Neutrophil (primary cell): Measurements from ENCODE around the gene MAD2L1.
"Not testable (repeated sequence)": the region's sequence is repeated elsewhere in the genome, so short reads cannot be mapped to it uniquely, and the experiment has no call there.

Experiments
- H3K27ac ChIP-seq: fragments of 200-600 bp; sonication (generic); 2 replicates; pipeline ENCODE4 v1.5.1; 2016; ENCODE audit warnings: mild to moderate bottlenecking, moderate library complexity
- H3K27me3 ChIP-seq: fragments of 200-600 bp; sonication (generic); 2 replicates; pipeline ENCODE4 v1.6.0; 2016; ENCODE audit warnings: mild to moderate bottlenecking
- H3K36me3 ChIP-seq: fragments of 200-600 bp; sonication (generic); 2 replicates; pipeline ENCODE4 v1.5.1; 2017
- H3K4me1 ChIP-seq, 2 experiments: fragments of 200-600 bp in 1 of 2; sonication (generic) in 1 of 2; 1 replicate in 1 of 2; 2 replicates in 1 of 2; pipeline versions ENCODE4 v1.5.1 to v1.6.1; 2013 to 2016; ENCODE audit warnings: low read depth in 1 of 2, low read length in 1 of 2, mild to moderate bottlenecking in 1 of 2, moderate library complexity in 1 of 2; ENCODE audit not compliant: control insufficient read depth in 1 of 2, insufficient read depth in 1 of 2
- H3K4me3 ChIP-seq, 2 experiments: fragments of 200-600 bp in 1 of 2; sonication (generic) in 1 of 2; 1 replicate in 1 of 2; 2 replicates in 1 of 2; pipeline ENCODE4 v1.5.1; 2013 to 2016; ENCODE audit warnings: low read depth in 1 of 2, low read length in 1 of 2, mild to moderate bottlenecking in 1 of 2, moderate library complexity in 1 of 2
- H3K9me3 ChIP-seq: fragments of 200-600 bp; sonication (generic); 2 replicates; pipeline ENCODE4 v1.5.1; 2016
- TF ChIP-seq, protein P1 (sequence below): fragments of 200-600 bp; sonication (generic); IDR thresholded peaks from 2 replicates; pipeline ENCODE4 v1.5.1; 2016; ENCODE audit warnings: antibody characterized with exemption

Gene MAD2L1

DNA sequence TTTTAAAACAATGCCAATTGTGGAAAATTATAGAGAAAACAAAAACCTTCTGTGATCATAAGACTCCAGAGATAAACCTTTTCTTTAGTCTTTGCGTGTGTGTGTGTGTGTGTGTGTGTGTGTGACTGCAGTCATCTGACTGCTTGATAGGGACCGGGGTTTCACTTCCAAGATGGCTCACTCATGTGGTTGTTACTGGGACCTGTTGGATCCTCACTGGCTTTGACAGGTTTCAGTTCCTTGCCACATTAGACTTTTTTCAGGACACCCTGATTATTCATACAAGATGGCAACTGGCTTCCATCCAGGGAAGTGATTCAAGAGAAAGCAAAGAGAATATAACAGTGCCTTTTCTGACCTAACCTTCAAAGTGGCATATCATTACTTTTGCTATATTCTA, 21.9 kb upstream of the MAD2L1 start:
- Histone ChIP-seq H3K27me3 (no peaks in the 10 kb centered on the region), H3K9me3 (no peaks in the 10 kb centered on the region), H3K4me1 (no peaks in the 10 kb centered on the region), H3K4me3 (no peak overlapping the region), H3K36me3 (no peaks in the 10 kb centered on the region), H3K27ac (no peak overlapping the region)
- TF ChIP-seq, protein P1, sequence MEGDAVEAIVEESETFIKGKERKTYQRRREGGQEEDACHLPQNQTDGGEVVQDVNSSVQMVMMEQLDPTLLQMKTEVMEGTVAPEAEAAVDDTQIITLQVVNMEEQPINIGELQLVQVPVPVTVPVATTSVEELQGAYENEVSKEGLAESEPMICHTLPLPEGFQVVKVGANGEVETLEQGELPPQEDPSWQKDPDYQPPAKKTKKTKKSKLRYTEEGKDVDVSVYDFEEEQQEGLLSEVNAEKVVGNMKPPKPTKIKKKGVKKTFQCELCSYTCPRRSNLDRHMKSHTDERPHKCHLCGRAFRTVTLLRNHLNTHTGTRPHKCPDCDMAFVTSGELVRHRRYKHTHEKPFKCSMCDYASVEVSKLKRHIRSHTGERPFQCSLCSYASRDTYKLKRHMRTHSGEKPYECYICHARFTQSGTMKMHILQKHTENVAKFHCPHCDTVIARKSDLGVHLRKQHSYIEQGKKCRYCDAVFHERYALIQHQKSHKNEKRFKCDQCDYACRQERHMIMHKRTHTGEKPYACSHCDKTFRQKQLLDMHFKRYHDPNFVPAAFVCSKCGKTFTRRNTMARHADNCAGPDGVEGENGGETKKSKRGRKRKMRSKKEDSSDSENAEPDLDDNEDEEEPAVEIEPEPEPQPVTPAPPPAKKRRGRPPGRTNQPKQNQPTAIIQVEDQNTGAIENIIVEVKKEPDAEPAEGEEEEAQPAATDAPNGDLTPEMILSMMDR = no peak

DNA sequence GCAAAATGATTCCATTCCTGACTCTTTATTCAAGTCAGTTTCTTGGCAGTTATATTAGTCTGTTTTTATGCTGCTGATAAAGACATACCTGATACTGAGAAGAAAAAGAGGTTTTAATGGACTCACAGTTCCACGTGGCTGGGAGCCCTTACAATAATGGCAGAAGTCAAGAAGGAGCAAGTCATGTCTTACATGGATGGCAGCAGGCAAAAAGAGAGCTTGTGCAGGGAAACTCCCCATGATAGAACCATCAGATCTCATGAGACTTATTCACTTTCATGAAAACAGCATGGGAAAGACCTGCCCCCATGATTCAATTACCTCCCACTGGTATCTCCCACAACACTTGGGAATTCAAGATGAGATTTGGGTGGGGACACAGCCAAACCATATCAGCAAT, 21.4 kb upstream of the MAD2L1 start:
- H3K27me3 ChIP-seq, H3K36me3 ChIP-seq, H3K27ac ChIP-seq, H3K9me3 ChIP-seq, H3K4me1 ChIP-seq, H3K4me3 ChIP-seq: not testable (repeated sequence)

DNA sequence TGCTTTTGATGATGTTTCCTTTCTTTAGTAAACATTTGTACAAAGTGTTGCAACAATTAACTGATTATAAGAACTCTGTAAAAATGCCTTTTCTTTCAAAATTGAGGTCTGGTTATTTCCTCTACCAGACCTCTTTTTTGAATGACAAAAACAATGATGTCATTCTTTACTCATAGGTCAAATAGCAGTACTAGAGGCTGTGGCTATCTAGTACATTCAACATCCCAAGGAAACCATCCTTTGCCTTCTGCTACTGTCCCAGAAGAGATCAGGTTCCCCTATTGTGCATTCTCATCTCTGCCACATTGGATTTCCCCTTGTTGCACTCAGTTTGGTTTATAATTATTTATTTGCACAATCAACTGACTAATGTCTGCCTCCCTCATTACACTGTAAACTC, 19.1 kb upstream of the MAD2L1 start:
- TF ChIP-seq, protein P1 = no peak
- no peak overlapping the region for H3K4me3 ChIP-seq

DNA sequence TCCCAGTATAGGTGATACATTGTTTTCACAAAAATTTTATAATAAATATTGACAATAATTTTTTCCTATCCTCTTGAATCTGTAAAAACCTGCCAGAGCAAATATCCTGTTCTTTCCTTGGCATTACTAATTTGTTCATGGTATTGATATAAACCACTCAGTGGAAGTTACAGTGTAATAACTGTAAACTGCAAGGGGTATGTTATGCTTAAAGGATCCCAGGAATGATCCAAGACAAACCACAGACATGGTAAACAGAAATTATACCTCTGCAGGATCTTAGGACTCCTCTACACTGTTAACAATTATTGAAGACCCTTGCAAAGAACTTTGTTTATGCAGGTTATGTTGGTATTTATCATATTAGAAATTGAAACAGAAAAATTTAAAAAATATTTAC, 17.7 kb upstream of the MAD2L1 start:
- H3K27ac ChIP-seq = no peak overlapping the region
- TF ChIP-seq, protein P1 = no peak
- peaks cover 11% of the 10 kb centered on the region for H3K27me3 ChIP-seq

More for the DNA sequence above, 19.1 kb upstream of the MAD2L1 start:
- peaks cover 11% of the 10 kb centered on the region for H3K27me3 ChIP-seq
- no peaks in the 10 kb centered on the region for H3K4me1 ChIP-seq
- no peaks in the 10 kb centered on the region for H3K36me3 ChIP-seq
- no peaks in the 10 kb centered on the region for H3K9me3 ChIP-seq
- H3K27ac ChIP-seq = no peak overlapping the region

GRCh38 chr4:120083152-120083551, 16.5 kb upstream of the MAD2L1 start:
- TF ChIP-seq, protein P1 = no peak
- H3K27ac ChIP-seq = no peak overlapping the region
- H3K36me3 ChIP-seq = no peaks in the 10 kb centered on the region
- no peaks in the 10 kb centered on the region for H3K9me3 ChIP-seq
- peaks cover 11% of the 10 kb centered on the region for H3K27me3 ChIP-seq
- no peaks in the 10 kb centered on the region for H3K4me1 ChIP-seq
- no peak overlapping the region for H3K4me3 ChIP-seq

More for the DNA sequence above, 17.7 kb upstream of the MAD2L1 start:
- no peak overlapping the region for H3K4me3 ChIP-seq
- H3K36me3 ChIP-seq = no peaks in the 10 kb centered on the region
- H3K4me1 ChIP-seq = no peaks in the 10 kb centered on the region
- no peaks in the 10 kb centered on the region for H3K9me3 ChIP-seq

DNA sequence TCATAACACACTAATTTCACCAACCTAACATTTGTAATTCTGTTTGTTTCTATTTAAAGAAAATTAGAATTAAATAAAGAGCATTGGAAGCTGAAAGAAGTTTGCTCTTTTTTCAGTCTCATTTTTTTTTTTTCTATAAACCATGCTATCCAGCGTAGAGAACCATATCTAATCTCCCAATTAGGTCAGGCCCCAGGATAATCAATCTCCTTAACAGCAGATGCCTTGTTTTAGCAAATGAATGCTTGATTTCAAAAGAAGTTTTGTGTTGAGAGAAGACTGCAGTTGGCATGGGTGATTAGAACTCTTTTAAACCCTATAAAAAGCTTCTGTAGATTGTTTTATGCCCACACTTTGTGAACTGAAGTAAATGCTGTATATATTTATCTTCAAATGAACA, 15.6 kb upstream of the MAD2L1 start:
- TF ChIP-seq, protein P1 = no peak
- H3K36me3 ChIP-seq = no peaks in the 10 kb centered on the region

More for the DNA sequence above, 15.6 kb upstream of the MAD2L1 start:
- Histone ChIP-seq H3K27me3 (peaks cover 11% of the 10 kb centered on the region), H3K4me3 (no peak overlapping the region), H3K9me3 (no peaks in the 10 kb centered on the region), H3K4me1 (no peaks in the 10 kb centered on the region), H3K27ac (no peak overlapping the region)
